HG03064 (cell line): Measurements from ENCODE around the gene CNTN4.

Source experiments
- ATAC-seq: cut with Tn5 transposase; IDR thresholded peaks from one replicate; pipeline ENCODE4 v1.9.1; 2021; ENCODE audit warnings: low read depth; ENCODE audit not compliant: unreplicated experiment

Gene CNTN4

GRCh38 chr3:2568156-2568555 lies 469.5 kb downstream of the CNTN4 start:
- ATAC-seq, result no peak

- ATAC-seq, result no peak
These were observed 470.3 kb downstream of the CNTN4 start for GRCh38 chr3:2568929-2569328.

GRCh38 chr3:2577571-2577970 lies 478.9 kb downstream of the CNTN4 start:
- ATAC-seq, result no peak

- no peak for ATAC-seq
These were observed 479.9 kb downstream of the CNTN4 start for GRCh38 chr3:2578560-2578959.

- no peak for ATAC-seq
These were observed 480.5 kb downstream of the CNTN4 start for GRCh38 chr3:2579206-2579605.

GRCh38 chr3:2583046-2583445 lies 484.4 kb downstream of the CNTN4 start:
- ATAC-seq, result no peak

- ATAC-seq, result no peak
These were observed 490.8 kb downstream of the CNTN4 start for GRCh38 chr3:2589336-2589969.

- no peak for ATAC-seq
These were observed 496.8 kb downstream of the CNTN4 start for GRCh38 chr3:2595486-2595885.

- ATAC-seq, result no peak
These were observed 498.9 kb downstream of the CNTN4 start for GRCh38 chr3:2597615-2598014.

GRCh38 chr3:2599471-2599870 lies 500.8 kb downstream of the CNTN4 start:
- no peak for ATAC-seq

- no peak for ATAC-seq
These were observed 505.1 kb downstream of the CNTN4 start for GRCh38 chr3:2603692-2604289.

GRCh38 chr3:2614578-2614977 lies 515.9 kb downstream of the CNTN4 start:
- no peak for ATAC-seq

GRCh38 chr3:2615080-2615479 lies 516.4 kb downstream of the CNTN4 start:
- no peak for ATAC-seq

GRCh38 chr3:2623436-2623835 lies 524.8 kb downstream of the CNTN4 start:
- ATAC-seq, result no peak

GRCh38 chr3:2628117-2628516 lies 529.5 kb downstream of the CNTN4 start:
- no peak for ATAC-seq

GRCh38 chr3:2635511-2635910 lies 536.8 kb downstream of the CNTN4 start:
- ATAC-seq, result no peak

GRCh38 chr3:2643606-2644005 lies 544.9 kb downstream of the CNTN4 start:
- ATAC-seq, result no peak

GRCh38 chr3:2645001-2645400 lies 546.3 kb downstream of the CNTN4 start:
- ATAC-seq, result no peak

- no peak for ATAC-seq
These were observed 552.1 kb downstream of the CNTN4 start for GRCh38 chr3:2650746-2651145.

- no peak for ATAC-seq
These were observed 553.7 kb downstream of the CNTN4 start for GRCh38 chr3:2652386-2652785.

- ATAC-seq, result no peak
These were observed 555.0 kb downstream of the CNTN4 start for GRCh38 chr3:2653706-2654105.

- no peak for ATAC-seq
These were observed 556.6 kb downstream of the CNTN4 start for GRCh38 chr3:2655229-2655701.
